GM10266 (cell line): ENCODE results near the gene SRPRB.

Experiments used
- DNase-seq: peaks from one replicate; pipeline ENCODE4 v3.0.0; 2012; ENCODE audit errors: extremely low spot score
- CTCF ChIP-seq: IDR thresholded peaks from 2 replicates; pipeline ENCODE4 v1.5.1; 2012; ENCODE audit warnings: mild to moderate bottlenecking, low read depth; ENCODE audit not compliant: control insufficient read depth, insufficient read depth; ENCODE audit errors: missing control alignments

SRPRB gene

GRCh38 chr3:133769536-133769935, 36.1 kb upstream of the SRPRB start:
- no peak for TF ChIP-seq CTCF
- no peak for DNase-seq

GRCh38 chr3:133773732-133774131, 31.9 kb upstream of the SRPRB start:
- no peak for DNase-seq
- TF ChIP-seq CTCF = no peak

GRCh38 chr3:133775309-133775708, 30.3 kb upstream of the SRPRB start:
- no peak for TF ChIP-seq CTCF
- no peak for DNase-seq

GRCh38 chr3:133775835-133776234, 29.8 kb upstream of the SRPRB start:
- DNase-seq = no peak

GRCh38 chr3:133776794-133777438, 28.7 kb upstream of the SRPRB start:
- DNase-seq = no peak
- no peak for TF ChIP-seq CTCF

More at GRCh38 chr3:133775835-133776234, 29.8 kb upstream of the SRPRB start:
- TF ChIP-seq CTCF = no peak

GRCh38 chr3:133777807-133778568, 27.6 kb upstream of the SRPRB start:
- DNase-seq = no peak

More at GRCh38 chr3:133777807-133778568, 27.6 kb upstream of the SRPRB start:
- TF ChIP-seq CTCF = no peak
